GM21423 (cell line): ENCODE measurements around the gene POLR2M.

ENCODE experiments used
- ATAC-seq: cut with Tn5 transposase; IDR thresholded peaks from one replicate; pipeline ENCODE4 v1.9.1; 2021; ENCODE audit warnings: mild to moderate bottlenecking, moderate library complexity; ENCODE audit not compliant: unreplicated experiment

POLR2M gene

GRCh38 chr15:57690341-57690966 lies 16.1 kb upstream of the POLR2M start:
- no peak for ATAC-seq

GRCh38 chr15:57691082-57691481 lies 15.4 kb upstream of the POLR2M start:
- ATAC-seq: no peak

GRCh38 chr15:57692709-57693108 lies 13.8 kb upstream of the POLR2M start:
- no peak for ATAC-seq

- ATAC-seq: no peak
These were observed 12.2 kb upstream of the POLR2M start for GRCh38 chr15:57694279-57694678.

DNA sequence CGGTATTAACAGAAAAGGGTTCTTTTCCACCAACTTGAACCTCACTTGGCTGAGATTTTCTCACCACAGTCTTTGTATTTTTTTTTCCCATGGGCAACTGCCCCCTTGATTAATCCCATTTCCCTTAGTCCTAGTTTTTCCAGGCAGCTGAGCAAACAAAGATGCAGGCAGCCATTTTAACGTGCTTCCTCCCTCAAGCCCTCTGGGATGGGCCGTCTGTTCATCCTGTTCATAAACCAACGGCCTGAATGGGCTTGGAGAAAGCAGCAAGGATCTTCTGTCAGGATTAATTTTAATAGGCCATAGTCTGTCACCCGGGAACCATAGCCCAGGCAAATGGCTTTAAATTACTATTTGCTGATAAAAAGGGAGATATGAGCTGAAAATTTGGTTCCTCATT lies 10.4 kb upstream of the POLR2M start:
- no peak for ATAC-seq

DNA sequence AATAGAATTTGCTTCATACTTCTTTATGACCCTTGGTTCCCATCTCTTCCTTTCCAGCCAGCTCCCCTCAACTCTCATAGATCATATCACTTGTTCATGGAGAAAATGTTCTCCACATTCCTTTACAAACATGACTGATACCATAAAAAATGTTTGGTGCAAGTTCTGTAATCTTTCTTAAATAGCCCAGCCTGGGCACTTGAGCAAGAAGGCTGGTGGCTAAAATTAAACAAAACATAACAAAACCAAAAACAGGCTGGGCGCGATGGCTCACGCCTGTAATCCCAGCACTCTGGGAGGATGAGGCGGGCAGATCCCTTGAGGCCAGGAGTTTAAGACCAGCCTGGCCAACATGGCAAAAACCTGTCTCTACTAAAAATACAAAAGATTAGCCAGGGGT lies 8.9 kb upstream of the POLR2M start:
- no peak for ATAC-seq

DNA sequence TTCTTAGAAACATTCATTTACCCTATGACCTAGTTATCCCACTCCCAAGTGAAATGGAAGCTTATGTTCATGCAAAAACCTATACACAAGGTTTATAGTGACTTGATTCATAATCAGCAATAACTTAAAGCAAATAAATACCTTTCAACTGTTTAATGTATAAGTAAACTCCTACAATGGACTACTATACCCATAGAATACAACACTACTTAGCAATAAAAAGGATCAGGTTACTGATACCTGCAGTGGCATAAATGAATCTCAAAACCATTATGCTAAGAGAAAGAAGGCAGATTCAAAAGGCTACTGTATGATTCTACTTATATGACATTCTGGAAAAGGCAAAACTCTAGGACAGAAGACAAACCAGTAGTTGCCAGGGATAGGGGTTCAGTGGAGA lies 8.3 kb upstream of the POLR2M start:
- no peak for ATAC-seq

DNA sequence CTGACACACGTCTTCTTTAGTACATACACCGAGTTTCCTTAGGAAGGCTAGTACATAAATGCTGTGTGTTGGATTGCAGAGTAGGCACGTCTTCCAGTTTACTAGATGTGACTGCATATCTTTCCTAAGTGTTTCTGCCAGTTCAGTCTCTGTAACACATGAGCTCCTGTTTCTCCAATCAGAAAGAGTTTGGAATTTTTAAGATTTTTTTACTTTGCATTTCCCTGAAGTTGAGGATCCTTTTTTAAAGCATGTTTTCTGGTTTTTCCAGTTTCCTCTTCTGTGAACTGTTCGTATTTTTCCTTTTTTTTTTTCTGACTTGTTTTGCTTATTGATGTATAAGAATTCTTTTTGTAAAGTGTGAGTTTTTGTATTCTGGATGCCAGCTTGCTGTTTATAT lies 7.5 kb upstream of the POLR2M start:
- ATAC-seq: no peak

GRCh38 chr15:57703387-57703786 lies 3.1 kb upstream of the POLR2M start:
- no peak for ATAC-seq

DNA sequence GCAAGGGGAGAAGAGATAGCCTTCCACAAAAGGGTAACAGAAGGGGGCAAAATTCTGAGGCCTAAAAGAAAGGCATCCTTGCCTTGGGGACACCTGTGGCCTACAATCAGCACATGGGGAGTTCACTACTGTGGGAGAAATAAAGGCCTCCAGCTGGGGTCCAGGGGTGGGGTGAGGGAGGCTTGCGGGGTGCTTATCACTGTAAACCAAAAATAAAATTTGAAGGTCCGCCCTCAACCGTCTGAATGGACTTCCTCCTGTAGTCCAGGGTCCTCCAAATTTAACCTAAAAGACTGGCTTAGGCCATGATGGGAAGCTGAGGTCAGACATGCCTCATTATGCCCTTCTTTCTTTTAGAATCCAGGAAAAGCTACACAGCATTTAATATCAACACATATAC lies 2.1 kb upstream of the POLR2M start:
- ATAC-seq: no peak

- ATAC-seq: no peak
These were observed 639 bp upstream of the POLR2M start for GRCh38 chr15:57705746-57706404.

DNA sequence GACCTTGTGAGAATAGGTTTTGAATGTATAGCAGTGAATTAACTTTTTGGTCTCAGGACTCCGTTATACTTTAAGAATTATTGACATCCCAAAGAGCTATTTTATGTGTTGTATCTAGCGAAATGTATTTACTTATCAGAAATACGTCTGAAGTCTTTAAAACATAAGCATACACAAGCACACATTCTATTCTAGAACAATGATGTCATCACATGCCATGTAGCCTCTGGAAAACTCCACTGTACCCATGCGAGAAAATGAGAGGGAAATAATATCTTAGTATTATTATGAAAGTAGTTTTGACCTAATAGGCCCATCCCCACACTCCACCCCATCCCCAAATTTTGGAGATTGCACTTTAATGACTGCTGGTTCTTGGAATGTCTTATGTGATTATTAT lies 1.5 kb downstream of the POLR2M start:
- ATAC-seq: no peak

- ATAC-seq: no peak
These were observed 11.8 kb downstream of the POLR2M start for GRCh38 chr15:57718309-57718708.

DNA sequence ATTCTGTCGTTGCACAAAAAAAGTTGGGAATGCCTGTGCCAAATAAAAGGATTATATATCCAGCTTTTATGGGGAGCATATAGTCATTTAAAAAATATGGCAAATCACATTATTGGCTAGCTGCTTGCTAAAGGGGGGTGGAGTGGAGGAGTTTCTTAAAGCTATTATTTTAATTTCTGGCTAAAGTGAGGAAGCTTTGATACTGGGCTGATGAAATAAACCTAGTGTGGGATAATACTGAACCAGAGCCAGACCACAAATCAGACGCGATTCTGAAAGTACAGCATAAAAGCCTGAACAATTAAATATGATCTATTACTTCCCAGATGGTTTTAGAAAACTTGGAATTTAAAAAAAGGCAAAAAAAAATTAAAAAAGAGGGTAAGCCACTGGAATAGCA lies 14.4 kb downstream of the POLR2M start:
- ATAC-seq: no peak

- ATAC-seq: no peak
These were observed 19.9 kb downstream of the POLR2M start for GRCh38 chr15:57726411-57726810.

DNA sequence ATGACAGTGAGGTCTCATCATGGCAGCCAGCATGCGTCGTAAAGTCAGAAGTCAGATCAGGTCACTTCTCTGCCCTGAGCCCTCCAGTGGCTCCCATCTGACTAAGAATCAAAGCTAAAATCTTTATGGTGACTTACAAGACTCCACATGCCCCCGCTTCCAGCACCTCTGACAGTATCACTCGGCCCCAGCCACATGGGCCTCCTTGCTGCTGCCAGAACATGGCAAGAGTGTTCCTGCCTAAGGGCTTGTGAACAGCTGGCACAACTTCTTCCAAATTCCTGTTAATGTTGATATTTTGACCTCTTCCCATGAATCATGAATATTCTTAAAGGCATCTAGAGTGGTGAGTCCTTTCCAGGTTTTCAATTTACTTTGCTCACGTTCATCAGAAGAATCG lies 20.5 kb downstream of the POLR2M start:
- no peak for ATAC-seq

DNA sequence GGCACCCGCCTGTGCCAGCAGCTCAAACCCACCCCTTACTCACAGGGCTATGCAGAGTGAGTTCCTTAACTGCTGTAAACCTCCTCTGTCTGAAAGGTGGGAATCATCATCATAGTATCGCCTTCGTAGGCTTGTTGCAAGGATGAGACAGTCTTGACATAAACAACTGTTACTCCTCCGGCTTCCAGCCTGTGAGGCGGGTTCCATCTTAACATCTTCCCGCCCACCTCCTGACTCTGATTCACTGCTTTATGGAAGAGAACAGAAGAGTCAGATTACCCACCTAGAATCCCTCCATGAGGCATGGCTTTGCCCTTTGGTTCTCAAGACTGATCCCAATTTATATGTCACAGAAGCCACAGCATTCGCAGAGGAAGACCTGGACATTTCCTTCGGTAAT lies 21.9 kb downstream of the POLR2M start:
- ATAC-seq: no peak

DNA sequence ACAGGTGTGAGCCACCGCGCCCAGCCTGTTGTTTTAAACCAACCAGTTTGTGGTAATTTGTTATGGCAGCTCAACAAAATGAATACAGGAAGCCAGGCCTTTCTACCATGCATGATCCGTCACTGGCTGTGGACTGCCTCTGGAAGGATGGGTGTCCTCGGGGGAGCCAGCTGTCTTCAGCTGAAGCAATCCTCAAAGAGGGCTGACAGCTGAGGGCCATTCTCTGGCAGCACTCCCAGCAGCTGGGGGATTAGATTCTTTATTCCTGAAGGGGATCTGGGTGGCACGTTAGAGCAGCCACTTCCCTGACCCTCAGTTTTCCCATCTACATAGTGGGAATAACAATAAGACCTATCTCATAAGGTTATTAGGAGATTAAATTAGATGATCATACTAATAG lies 24.4 kb downstream of the POLR2M start:
- no peak for ATAC-seq

GRCh38 chr15:57731530-57732103 lies 25.1 kb downstream of the POLR2M start:
- no peak for ATAC-seq

GRCh38 chr15:57732526-57733331 lies 26.2 kb downstream of the POLR2M start:
- ATAC-seq: no peak

DNA sequence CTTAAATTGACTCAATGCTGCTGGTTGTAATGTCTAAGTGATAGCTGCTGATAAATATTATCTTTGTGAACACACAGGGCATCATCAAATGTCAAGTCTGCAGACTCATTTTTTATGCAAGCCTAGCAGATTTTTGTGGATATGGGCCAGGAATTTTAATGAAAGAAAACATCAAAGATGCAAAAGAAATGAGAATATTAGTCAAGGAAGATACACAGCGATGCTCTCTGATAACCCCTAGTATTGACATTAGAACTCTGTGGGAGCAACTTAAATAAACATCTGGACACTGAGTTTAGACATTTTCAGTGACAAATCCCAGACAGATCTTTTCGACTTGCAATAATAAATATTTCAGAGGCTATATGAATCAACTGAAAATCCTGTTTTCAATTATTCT lies 28.3 kb downstream of the POLR2M start:
- ATAC-seq: no peak

GRCh38 chr15:57735431-57735830 lies 28.9 kb downstream of the POLR2M start:
- no peak for ATAC-seq
